IPS-18c (cell line): ENCODE measurements around the gene CASR.

ENCODE experiments used
- H3K4me3 ChIP-seq: 2 replicates; pipeline ENCODE4 v1.7.0; 2013; ENCODE audit warnings: low read depth, mild to moderate bottlenecking, low read length, moderate library complexity; ENCODE audit not compliant: insufficient read depth
- H3K9me3 ChIP-seq: one replicate; pipeline ENCODE4 v1.6.1; 2013; ENCODE audit warnings: mild to moderate bottlenecking, low read length, moderate library complexity; ENCODE audit not compliant: control insufficient read depth, insufficient read depth

The CASR gene

GRCh38 chr3:122313281-122313680 lies 129.8 kb downstream of the CASR start:
- no peaks in the 10 kb centered on the region for H3K9me3 ChIP-seq
- no peak overlapping the region for H3K4me3 ChIP-seq

GRCh38 chr3:122314228-122314876 lies 130.9 kb downstream of the CASR start:
- Histone ChIP-seq H3K4me3 (no peak overlapping the region), H3K9me3 (no peaks in the 10 kb centered on the region)

GRCh38 chr3:122315619-122316018 lies 132.2 kb downstream of the CASR start:
- H3K4me3 ChIP-seq = no peak overlapping the region
- no peaks in the 10 kb centered on the region for H3K9me3 ChIP-seq

DNA sequence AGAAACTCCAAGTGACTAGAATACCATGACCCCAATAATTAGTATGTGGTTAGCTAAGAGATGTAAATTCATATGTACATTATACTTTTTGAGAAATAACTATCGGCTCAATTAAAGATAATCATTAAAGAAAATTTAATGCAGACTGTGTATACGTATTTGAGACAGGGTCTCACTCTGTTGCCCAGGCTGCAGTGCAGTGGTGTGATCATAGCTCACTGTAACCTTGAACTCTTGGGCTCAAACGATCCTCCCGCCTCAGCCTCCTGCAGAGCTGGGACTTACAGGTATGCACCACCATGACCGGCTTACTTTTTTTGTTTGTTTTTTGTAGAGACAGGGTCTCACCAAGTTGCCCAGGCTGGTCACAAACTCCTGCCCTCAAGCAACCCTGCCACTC lies 132.9 kb downstream of the CASR start:
- Histone ChIP-seq H3K9me3 (no peaks in the 10 kb centered on the region), H3K4me3 (no peak overlapping the region)

DNA sequence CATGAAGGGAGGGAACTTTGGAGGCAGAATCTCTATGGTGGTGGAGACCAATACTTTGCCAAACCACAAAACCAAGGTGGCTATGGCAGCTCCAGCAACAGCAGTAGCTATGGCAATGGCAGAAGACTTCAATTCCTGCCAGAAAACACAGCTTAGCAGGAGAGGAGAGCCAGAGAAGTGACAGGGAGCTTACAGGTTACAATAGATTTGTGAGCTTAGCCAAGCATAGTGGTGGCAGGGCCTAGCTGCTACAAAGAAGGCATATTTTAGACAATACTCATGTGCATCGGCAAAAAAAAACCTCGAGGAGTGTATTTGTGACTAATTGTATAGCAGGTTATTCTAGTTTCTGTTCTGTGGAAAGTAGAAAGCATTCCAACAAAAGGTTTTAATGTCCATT lies 135.2 kb downstream of the CASR start:
- H3K9me3 ChIP-seq = no peaks in the 10 kb centered on the region

GRCh38 chr3:122322095-122323075 lies 138.9 kb downstream of the CASR start:
- Histone ChIP-seq H3K9me3 (no peaks in the 10 kb centered on the region), H3K4me3 (no peak overlapping the region)

More for the DNA sequence above, 135.2 kb downstream of the CASR start:
- no peak overlapping the region for H3K4me3 ChIP-seq

GRCh38 chr3:122324871-122325323 lies 141.4 kb downstream of the CASR start, which contains the start of gene CSTA:
TSS of gene CSTA (plus strand) at chr3:122325248. CDS start at chr3:122325293, 45 bp downstream.
- Histone ChIP-seq H3K9me3 (no peaks in the 10 kb centered on the region), H3K4me3 (no peak within 1 kb of the TSS)

- Histone ChIP-seq H3K9me3 (no peaks in the 10 kb centered on the region), H3K4me3 (no peak overlapping the region)
These were observed 142.3 kb downstream of the CASR start for GRCh38 chr3:122325769-122326168.

- Histone ChIP-seq H3K4me3 (no peak overlapping the region), H3K9me3 (no peaks in the 10 kb centered on the region)
These were observed 148.4 kb downstream of the CASR start for GRCh38 chr3:122331886-122332285.

GRCh38 chr3:122332551-122332950 lies 149.1 kb downstream of the CASR start:
- Histone ChIP-seq H3K9me3 (no peaks in the 10 kb centered on the region), H3K4me3 (no peak overlapping the region)
